Measurements from ENCODE around the gene TRIM38. TPM values are rescaled to one million over a fixed set of nuclear protein-coding genes. Genes with fewer than 3 reads are reported as not detected.
A peak's percentile ranks its signal among the peaks of the same experiment; 100 is the strongest.

The TRIM38 gene
- total and polyA plus RNA-seq, 2 of the 13 experiments (the other 11 are each of a cell fraction or from before 2014, with no cell fraction given): 2.5 to 3.1 TPM

DNA sequence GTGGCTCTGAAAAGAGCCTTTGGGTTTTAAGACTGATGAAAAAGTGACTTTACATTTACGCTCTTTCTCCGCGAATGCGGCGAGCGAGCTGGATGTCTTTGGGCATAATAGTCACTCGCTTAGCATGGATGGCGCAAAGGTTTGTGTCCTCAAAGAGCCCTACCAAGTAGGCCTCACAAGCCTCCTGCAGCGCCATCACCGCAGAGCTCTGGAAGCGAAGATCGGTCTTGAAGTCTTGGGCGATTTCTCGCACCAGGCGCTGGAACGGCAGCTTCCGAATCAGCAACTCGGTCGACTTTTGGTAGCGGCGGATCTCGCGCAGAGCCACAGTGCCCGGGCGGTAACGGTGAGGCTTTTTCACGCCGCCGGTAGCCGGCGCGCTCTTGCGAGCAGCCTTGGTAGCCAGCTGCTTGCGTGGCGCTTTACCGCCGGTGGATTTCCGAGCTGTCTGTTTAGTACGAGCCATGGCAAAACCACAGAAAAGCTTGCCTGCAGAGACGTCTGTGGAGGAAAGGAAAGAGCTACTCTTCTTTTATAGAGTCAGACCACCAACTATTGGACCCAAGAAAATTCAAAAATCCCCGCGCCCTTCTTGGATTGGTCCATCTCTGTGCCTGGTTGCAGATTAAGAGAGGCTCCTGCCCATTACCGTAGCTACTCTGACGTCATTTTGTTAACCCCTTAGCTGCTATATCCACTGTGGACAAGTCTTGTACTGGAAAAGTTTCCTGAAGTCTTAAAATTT is 69.2 kb downstream of the TRIM38 start (continued):
- TF ChIP-seq ZNF589 (CRISPR knock-in tag; conservative IDR thresholded peaks at IDR 0.05) (peak; percentile 87; the same call in 1 of the 2 replicates), TBP (CRISPR knock-in tag; IDR thresholded peaks at IDR 0.05) (peak; percentile 61; the same call in 1 of the 2 replicates), HNRNPL (IDR thresholded peaks at IDR 0.05; ENCODE audit: low read depth, low read length) (peak; percentile 99), ZNF720 (CRISPR knock-in tag; IDR thresholded peaks at IDR 0.05) (0 out of 2 replicates have a peak, but pooled peaks have one; percentile 29), CHD2 (IDR thresholded peaks at IDR 0.05; ENCODE audit: low read depth, low read length) (peak; percentile 59; the same call in 1 of the 2 replicates), GATAD1 (CRISPR knock-in tag; IDR thresholded peaks at IDR 0.05) (peak; percentile 66), ZNF383 (CRISPR knock-in tag; IDR thresholded peaks at IDR 0.05; ENCODE audit: borderline replicate concordance) (no peak), RFXANK (CRISPR knock-in tag; IDR thresholded peaks at IDR 0.05) (0 out of 2 replicates have a peak, but pooled peaks have one; percentile 25), ZNF563 (CRISPR knock-in tag; IDR thresholded peaks at IDR 0.05) (peak; percentile 71), FOXP1 (IDR thresholded peaks at IDR 0.05) (no peak), FOXP1 (CRISPR knock-in tag; IDR thresholded peaks at IDR 0.05) (0 out of 2 replicates have a peak, but pooled peaks have one; percentile 7), NR3C1 (CRISPR knock-in tag; IDR thresholded peaks at IDR 0.05) (no peak), ZFP82 (CRISPR knock-in tag; IDR thresholded peaks at IDR 0.05; ENCODE audit: borderline replicate concordance) (peak; percentile 52; the same call in 1 of the 2 replicates), HDAC2 (CRISPR knock-in tag; IDR thresholded peaks at IDR 0.05) (peak; percentile 83), ZZZ3 (CRISPR knock-in tag; IDR thresholded peaks at IDR 0.05; ENCODE audit: borderline replicate concordance) (0 out of 2 replicates have a peak, but pooled peaks have one; percentile 17), NR1H2 (CRISPR knock-in tag; IDR thresholded peaks at IDR 0.05; ENCODE audit: borderline replicate concordance, low read depth) (no peak), TERF1 (CRISPR knock-in tag; IDR thresholded peaks at IDR 0.05) (no peak; the same call in 1 of the 2 replicates), ZMYM4 (CRISPR knock-in tag; IDR thresholded peaks at IDR 0.05) (peak; percentile 93), HMGA1 (CRISPR knock-in tag; conservative IDR thresholded peaks at IDR 0.05) (no peak), ZNF556 (CRISPR knock-in tag; IDR thresholded peaks at IDR 0.05; ENCODE audit: borderline replicate concordance) (peak; percentile 64), MLLT10 (CRISPR knock-in tag; IDR thresholded peaks at IDR 0.05) (no peak)
- TF ChIP-seq, protein P1, sequence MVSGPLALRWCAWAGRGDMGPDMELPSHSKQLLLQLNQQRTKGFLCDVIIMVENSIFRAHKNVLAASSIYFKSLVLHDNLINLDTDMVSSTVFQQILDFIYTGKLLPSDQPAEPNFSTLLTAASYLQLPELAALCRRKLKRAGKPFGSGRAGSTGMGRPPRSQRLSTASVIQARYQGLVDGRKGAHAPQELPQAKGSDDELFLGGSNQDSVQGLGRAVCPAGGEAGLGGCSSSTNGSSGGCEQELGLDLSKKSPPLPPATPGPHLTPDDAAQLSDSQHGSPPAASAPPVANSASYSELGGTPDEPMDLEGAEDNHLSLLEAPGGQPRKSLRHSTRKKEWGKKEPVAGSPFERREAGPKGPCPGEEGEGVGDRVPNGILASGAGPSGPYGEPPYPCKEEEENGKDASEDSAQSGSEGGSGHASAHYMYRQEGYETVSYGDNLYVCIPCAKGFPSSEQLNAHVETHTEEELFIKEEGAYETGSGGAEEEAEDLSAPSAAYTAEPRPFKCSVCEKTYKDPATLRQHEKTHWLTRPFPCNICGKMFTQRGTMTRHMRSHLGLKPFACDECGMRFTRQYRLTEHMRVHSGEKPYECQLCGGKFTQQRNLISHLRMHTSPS (CRISPR knock-in tag; IDR thresholded peaks at IDR 0.05; ENCODE audit: low read depth): no peak
- TF ChIP-seq, protein P2, sequence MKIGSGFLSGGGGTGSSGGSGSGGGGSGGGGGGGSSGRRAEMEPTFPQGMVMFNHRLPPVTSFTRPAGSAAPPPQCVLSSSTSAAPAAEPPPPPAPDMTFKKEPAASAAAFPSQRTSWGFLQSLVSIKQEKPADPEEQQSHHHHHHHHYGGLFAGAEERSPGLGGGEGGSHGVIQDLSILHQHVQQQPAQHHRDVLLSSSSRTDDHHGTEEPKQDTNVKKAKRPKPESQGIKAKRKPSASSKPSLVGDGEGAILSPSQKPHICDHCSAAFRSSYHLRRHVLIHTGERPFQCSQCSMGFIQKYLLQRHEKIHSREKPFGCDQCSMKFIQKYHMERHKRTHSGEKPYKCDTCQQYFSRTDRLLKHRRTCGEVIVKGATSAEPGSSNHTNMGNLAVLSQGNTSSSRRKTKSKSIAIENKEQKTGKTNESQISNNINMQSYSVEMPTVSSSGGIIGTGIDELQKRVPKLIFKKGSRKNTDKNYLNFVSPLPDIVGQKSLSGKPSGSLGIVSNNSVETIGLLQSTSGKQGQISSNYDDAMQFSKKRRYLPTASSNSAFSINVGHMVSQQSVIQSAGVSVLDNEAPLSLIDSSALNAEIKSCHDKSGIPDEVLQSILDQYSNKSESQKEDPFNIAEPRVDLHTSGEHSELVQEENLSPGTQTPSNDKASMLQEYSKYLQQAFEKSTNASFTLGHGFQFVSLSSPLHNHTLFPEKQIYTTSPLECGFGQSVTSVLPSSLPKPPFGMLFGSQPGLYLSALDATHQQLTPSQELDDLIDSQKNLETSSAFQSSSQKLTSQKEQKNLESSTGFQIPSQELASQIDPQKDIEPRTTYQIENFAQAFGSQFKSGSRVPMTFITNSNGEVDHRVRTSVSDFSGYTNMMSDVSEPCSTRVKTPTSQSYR (CRISPR knock-in tag; IDR thresholded peaks at IDR 0.05; ENCODE audit: borderline replicate concordance): peak; percentile 15; the same call in 1 of the 2 replicates
- TF ChIP-seq, protein P3, sequence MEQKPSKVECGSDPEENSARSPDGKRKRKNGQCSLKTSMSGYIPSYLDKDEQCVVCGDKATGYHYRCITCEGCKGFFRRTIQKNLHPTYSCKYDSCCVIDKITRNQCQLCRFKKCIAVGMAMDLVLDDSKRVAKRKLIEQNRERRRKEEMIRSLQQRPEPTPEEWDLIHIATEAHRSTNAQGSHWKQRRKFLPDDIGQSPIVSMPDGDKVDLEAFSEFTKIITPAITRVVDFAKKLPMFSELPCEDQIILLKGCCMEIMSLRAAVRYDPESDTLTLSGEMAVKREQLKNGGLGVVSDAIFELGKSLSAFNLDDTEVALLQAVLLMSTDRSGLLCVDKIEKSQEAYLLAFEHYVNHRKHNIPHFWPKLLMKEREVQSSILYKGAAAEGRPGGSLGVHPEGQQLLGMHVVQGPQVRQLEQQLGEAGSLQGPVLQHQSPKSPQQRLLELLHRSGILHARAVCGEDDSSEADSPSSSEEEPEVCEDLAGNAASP (CRISPR knock-in tag; IDR thresholded peaks at IDR 0.05; ENCODE audit: borderline replicate concordance): no peak
